Adipocyte (in vitro differentiated cells): ENCODE results near the gene CXXC5.

Experiments used
- DNase-seq: peaks from one replicate; pipeline ENCODE4 v3.0.0-alpha.2; 2015; ENCODE audit warnings: low read depth
- H3K27me3 ChIP-seq: replicated peaks from 2 replicates; pipeline ENCODE4 v1.7.0; 2013; ENCODE audit warnings: mild to moderate bottlenecking, low read length, moderate library complexity; ENCODE audit not compliant: control insufficient read depth, insufficient read depth
- H3K36me3 ChIP-seq: 2 replicates; pipeline ENCODE4 v1.7.0; 2013; ENCODE audit warnings: low read length, mild to moderate bottlenecking, moderate library complexity; ENCODE audit not compliant: control insufficient read depth, insufficient read depth, severe bottlenecking
- H3K4me1 ChIP-seq: 2 replicates; pipeline ENCODE4 v1.7.0; 2013; ENCODE audit warnings: mild to moderate bottlenecking, low read length, moderate library complexity; ENCODE audit not compliant: control insufficient read depth, insufficient read depth
- H3K4me3 ChIP-seq: 2 replicates; pipeline ENCODE4 v1.7.0; 2013; ENCODE audit warnings: mild to moderate bottlenecking, low read length, moderate library complexity
- H3K9ac ChIP-seq: 2 replicates; pipeline ENCODE4 v1.7.0; 2013; ENCODE audit warnings: mild to moderate bottlenecking, low read length, moderate library complexity
- H3K9me3 ChIP-seq: 2 replicates; pipeline ENCODE4 v1.7.0; 2013; ENCODE audit warnings: mild to moderate bottlenecking, low read length, moderate library complexity; ENCODE audit not compliant: control insufficient read depth

CXXC5 gene

DNA sequence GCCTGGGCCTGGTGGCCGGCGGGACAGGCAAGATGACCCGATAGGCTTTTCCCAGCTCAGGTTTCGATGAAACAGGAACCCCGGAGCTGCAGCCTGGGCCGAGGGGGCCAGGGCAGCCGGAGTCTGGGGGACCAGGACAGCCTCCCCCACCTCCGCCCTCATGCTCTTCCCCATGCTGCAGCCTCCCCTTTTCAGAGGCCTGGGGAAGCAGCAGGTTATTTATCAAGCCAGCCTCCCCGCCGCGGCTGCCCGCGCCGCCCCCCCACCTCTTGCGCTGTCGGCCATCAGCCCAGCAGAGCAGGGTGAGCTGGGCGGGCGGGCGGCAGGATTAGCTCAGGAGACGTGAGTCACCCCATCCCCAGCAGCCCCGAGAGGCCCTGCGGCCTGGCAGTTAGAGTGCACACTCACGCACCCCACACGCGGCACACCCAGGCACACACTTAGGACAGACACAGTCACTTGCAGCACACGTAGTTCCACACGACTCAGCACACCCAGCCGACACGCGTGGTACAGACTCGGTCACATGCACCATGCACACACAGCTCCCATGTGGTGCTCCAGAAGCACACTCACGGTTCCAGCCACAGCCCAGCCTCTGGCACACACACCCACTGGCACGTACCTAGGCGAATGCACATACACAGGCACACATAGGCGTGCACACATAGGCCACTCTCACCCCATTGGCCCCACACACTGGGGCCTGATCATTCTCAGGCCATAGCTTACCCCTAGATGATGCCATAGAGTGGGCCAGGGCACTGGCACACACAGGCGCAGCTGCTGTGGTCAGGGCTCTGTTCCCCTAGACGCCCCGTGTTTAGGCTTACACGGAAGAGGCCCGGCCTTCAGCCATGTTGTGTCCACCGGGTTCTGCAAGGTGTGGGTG, 13.0 kb downstream of the CXXC5 start:
- no peaks in the 10 kb centered on the region for H3K27me3 ChIP-seq
- peak overlapping the region; percentile 77 for H3K9ac ChIP-seq
- H3K4me1 ChIP-seq, result peaks cover 64% of the 10 kb centered on the region
- H3K4me3 ChIP-seq, result peak overlapping the region; percentile 19
- DNase-seq, result peak; percentile 97
- no peaks in the 10 kb centered on the region for H3K9me3 ChIP-seq
- H3K36me3 ChIP-seq, result no peaks in the 10 kb centered on the region

DNA sequence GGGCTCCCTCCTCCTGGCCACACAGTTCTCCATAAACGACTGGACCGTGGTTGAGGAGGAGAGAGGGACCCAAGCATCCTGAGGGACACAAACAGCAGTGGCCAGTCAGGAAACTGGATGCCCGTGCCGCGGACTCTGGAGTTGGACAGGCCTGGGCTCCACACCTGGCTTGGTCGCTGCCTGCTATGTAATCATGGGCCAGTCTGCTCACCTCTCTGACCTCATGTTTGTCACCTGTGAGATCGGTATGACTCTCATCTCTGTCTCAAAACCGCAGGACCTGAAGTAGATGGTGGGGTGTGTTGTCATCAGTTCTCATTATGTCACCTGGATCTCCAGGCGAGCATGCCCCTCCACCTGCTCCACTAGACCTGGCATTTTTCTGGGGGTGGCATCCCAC, 14.5 kb downstream of the CXXC5 start:
- Histone ChIP-seq H3K9ac (peak overlapping the region; percentile 77), H3K9me3 (no peaks in the 10 kb centered on the region), H3K36me3 (no peaks in the 10 kb centered on the region), H3K4me3 (no peak overlapping the region), H3K27me3 (no peaks in the 10 kb centered on the region), H3K4me1 (peaks cover 67% of the 10 kb centered on the region)
- DNase-seq, result no peak

DNA sequence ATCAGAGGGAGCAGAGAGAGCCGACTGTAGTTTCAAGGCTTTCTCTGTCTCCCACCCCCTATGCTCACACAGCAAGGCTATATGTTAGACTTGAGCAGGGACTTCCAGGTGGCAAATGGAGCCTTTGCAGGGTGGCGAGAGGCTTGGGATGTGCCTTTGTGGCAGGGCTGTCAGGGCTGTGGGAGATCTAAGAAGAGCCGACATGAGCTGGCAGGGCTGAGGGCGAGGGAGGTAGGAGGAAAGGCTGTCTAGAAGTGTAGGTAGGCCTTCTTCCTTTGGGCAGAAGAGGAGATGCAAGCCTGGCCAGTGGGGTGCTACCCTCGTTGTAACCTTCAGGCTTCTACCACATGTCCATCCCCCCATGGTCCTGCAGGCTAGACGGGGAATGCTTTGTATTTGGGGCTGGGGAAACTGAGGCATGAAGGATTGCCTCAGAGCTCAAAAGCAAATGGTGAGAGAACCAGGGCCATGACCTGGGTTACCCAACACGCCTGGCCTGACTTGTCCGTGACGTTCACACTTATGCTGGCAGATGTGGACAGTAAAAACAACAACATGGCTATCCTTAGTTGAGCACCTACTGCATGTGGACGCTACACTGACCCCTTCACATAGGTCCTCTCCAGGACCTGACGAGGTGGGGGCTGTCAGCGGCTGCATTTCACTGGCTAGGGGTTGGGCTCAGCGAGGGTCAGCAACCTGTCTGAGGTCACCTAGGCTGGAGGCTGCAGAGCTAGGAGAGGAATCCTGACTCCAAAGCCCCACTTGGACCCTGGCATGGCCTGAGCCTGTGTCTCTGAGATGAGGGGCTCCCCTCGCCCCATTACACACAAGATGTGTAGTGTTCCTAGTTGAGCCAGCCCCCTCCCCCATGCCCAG, 15.3 kb downstream of the CXXC5 start:
- DNase-seq, result no peak
- H3K4me3 ChIP-seq, result no peak overlapping the region
- H3K4me1 ChIP-seq, result peaks cover 67% of the 10 kb centered on the region
- no peaks in the 10 kb centered on the region for H3K27me3 ChIP-seq
- H3K36me3 ChIP-seq, result no peaks in the 10 kb centered on the region
- H3K9ac ChIP-seq, result no peak overlapping the region
- no peaks in the 10 kb centered on the region for H3K9me3 ChIP-seq

DNA sequence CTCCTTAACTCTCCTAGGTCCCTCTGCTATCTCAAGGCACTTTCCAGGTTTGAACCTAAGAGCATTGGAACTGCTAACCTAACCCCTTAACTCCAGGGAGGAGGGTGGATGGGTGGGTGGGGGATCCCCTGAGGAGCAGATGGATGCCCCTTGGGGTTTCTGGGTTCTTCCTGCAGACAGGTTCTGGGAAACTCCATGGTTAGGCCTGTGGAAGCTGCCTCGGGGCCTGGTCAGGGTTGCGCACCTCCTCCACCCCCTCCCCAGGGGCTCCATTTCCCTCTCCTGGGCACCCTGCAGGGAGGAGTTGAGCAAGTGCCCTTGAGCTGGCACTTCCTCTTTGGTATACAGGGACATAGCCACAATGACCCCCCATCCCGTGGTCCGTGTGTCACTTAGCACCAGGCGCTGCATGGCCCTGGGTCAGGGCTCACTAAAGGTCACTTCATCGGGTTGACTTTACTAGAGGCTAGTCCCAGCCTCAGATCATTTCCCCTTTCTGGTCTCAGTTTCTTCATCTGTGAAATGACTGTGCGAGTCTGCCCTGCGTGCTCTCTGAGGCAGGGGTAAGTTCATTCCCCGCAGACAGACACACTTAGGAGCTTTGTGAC, 16.0 kb downstream of the CXXC5 start:
- peaks cover 67% of the 10 kb centered on the region for H3K4me1 ChIP-seq
- H3K9ac ChIP-seq, result no peak overlapping the region
- no peaks in the 10 kb centered on the region for H3K27me3 ChIP-seq
- no peaks in the 10 kb centered on the region for H3K36me3 ChIP-seq
- no peak for DNase-seq
- H3K4me3 ChIP-seq, result no peak overlapping the region
- H3K9me3 ChIP-seq, result no peaks in the 10 kb centered on the region

DNA sequence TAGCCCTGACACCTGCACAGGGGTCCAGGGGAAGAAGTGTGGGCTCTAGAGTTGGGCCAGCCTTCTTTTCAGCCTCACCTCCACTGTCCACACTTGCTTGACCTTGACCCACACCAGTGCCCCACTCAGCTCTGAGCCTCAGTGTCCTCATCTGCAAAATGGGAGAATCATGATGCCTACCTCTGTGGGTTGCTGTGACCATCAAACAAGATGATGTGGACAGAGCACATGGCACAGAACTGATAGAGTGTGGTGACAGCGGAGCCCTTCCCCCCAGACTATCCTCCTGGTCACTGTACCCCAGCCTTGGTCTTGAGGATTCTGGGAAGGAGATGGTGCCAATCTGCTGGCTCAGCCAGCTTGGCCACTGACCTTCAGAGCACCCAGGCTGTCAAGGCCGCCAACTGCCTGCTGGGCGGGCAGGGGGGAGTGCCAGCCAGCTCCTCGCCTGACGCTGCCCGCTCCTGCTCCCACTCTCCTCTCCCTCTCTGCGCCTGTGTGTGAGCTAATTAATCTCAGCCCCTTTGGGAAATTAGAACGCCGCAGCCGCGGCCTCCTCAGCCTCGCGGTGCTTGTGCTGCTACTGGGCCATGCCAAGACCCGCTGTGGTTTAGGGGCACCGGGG, 16.7 kb downstream of the CXXC5 start:
- H3K9me3 ChIP-seq, result no peaks in the 10 kb centered on the region
- no peaks in the 10 kb centered on the region for H3K27me3 ChIP-seq
- no peak overlapping the region for H3K4me3 ChIP-seq
- no peak for DNase-seq
- peaks cover 63% of the 10 kb centered on the region for H3K4me1 ChIP-seq
- no peak overlapping the region for H3K9ac ChIP-seq
- H3K36me3 ChIP-seq, result no peaks in the 10 kb centered on the region

DNA sequence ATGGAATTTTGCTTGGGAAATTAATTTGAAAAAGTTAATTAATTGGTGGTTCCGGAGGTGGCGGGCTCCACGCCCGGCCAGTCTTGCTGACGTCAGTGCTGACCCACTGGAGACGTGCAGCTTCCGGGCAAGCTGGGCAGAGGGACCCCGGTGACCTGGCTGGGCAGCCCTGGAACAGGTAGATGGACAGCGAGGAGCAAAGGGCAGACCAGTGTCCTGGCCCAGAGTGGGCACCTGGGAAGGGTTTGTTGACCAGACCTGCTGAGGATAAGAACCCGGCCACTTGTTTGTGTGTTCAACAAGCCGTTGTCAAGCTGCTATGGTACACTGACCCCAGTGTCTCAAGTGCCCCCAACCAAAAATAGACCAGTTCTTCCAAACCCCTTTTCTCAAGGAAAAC, 17.5 kb downstream of the CXXC5 start:
- H3K36me3 ChIP-seq, result no peaks in the 10 kb centered on the region
- no peak overlapping the region for H3K9ac ChIP-seq
- H3K27me3 ChIP-seq, result no peaks in the 10 kb centered on the region
- H3K4me3 ChIP-seq, result no peak overlapping the region
- H3K4me1 ChIP-seq, result peaks cover 56% of the 10 kb centered on the region
- no peaks in the 10 kb centered on the region for H3K9me3 ChIP-seq
- no peak for DNase-seq

DNA sequence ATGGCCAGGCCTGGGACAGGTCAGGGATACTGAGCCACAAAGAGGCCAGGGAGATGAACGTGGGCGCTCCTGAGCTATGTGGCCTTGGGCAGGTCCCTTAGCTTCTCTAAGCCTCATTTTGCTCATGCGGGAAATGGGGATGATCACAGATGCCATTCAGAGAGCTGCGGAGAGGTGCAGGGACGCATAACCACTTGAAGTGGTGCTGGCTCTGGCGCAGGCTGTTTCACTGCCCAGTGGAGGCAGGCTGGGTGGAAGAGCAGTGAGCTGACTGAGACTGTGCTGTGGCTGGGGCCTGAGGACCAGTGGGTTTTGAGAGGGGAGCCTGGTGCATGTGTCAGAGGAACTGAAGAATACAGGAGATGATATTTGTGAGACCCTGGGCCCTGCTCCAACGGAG, 18.4 kb downstream of the CXXC5 start:
- no peaks in the 10 kb centered on the region for H3K36me3 ChIP-seq
- H3K9ac ChIP-seq, result peak overlapping the region; percentile 89
- H3K4me1 ChIP-seq, result peaks cover 61% of the 10 kb centered on the region
- no peaks in the 10 kb centered on the region for H3K9me3 ChIP-seq
- DNase-seq, result no peak
- no peak overlapping the region for H3K4me3 ChIP-seq
- H3K27me3 ChIP-seq, result no peaks in the 10 kb centered on the region

DNA sequence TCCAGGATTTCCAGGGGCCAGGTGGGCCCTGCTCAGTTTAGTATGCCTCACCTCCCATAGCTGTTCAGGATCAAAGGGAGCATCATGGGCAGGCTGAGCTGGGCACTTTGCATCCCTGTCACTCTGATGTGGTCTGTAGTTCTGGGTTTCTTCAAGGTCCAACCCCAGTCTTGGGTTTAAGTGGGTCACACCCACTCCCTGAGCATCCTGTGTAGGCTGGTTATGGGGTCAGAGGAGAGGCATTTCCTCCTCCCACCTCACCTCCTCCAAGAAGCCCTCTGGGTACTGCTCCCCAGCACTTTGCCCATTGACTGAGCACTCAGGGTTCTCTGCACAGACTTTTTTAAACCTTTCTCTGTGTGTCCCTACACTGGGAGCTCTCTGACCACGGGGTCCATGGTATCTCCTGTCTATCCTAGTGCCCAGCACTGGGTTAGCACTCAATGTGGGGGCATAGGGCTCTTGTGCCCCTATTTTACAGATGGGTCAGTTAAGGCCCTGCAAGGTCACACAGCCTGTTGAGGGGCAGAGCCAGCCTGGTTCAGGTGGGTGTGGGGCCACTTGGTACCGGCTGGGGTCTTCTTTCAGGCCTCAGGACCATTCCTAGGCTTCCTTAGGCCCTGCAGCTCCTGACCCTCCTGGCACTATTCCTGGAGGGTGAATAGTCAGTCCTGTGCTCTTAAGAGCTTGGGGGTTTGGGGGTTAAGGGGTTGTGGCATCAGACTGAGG, 19.0 kb downstream of the CXXC5 start:
- Histone ChIP-seq H3K4me1 (peaks cover 58% of the 10 kb centered on the region), H3K36me3 (no peaks in the 10 kb centered on the region), H3K4me3 (peak overlapping the region; percentile 77), H3K9ac (peak overlapping the region; percentile 89), H3K9me3 (no peaks in the 10 kb centered on the region), H3K27me3 (no peaks in the 10 kb centered on the region)
- DNase-seq, result no peak

DNA sequence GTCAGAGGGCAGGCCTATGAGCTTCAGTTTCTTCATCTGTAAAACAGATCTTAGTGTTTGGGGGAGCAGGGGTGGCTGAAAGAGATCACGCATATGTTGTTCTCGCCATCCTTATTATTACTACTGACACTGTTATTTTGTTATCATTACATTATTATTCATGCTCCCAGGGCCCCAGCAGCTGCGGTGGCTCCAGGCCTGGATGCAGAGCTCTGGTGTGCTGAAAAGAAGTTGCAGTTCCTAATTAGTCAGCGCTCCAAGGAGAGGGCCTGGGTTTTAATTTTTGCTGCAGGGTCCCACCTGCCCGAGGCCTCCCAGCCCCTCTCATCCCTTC, 19.5 kb downstream of the CXXC5 start:
- DNase-seq, result no peak
- H3K9ac ChIP-seq, result peak overlapping the region; percentile 89
- H3K9me3 ChIP-seq, result no peaks in the 10 kb centered on the region
- peaks cover 57% of the 10 kb centered on the region for H3K4me1 ChIP-seq
- peak overlapping the region; percentile 77 for H3K4me3 ChIP-seq
- no peaks in the 10 kb centered on the region for H3K36me3 ChIP-seq
- H3K27me3 ChIP-seq, result no peaks in the 10 kb centered on the region

DNA sequence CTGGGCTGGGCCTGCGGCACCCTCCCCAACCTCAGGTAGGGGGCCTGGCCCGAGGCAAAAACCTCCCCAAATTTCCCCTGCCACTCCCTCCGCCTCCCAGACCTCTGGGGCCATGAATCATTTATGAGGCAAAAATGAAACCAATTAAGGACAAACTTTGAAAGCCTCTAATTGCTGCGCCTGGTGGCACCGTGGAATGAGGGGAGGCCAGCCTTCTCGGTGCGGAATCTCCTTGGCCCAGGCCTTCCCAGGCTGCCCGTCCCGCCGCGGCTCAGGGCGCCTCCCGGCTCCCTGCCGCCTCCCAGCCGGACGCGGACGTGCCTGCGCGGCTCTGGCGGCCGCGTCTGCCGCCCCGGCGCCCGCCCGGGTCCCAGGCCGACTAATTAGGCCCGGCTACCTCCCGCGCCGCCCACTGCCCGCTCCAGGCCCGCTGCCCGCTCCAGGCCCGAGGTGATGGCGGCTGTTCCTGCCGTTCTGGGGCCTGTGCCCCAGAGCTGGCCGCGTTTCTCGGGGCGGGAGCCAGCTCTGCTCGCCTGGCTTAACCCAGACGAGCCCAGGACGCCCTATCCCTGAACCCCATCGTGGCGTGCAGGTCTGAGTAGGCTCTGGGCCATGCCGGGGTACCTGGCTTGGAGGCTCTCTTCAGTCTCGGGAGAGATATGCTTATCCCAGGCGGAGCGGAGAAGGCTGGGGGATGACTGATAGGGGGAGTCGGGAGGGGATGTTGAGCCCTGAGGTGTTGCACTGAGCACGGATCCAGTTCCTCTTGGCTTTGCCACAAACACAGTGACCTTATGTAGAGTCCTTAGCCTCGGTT, 20.1 kb downstream of the CXXC5 start:
- no peaks in the 10 kb centered on the region for H3K36me3 ChIP-seq
- no peaks in the 10 kb centered on the region for H3K9me3 ChIP-seq
- peak overlapping the region; percentile 89 for H3K9ac ChIP-seq
- H3K4me3 ChIP-seq, result peak overlapping the region; percentile 77
- peaks cover 57% of the 10 kb centered on the region for H3K4me1 ChIP-seq
- no peaks in the 10 kb centered on the region for H3K27me3 ChIP-seq
- DNase-seq, result peak; percentile 76
